ENCODE data around the gene PPP6R3. TPM values are rescaled to one million over a fixed set of nuclear protein-coding genes. Genes with fewer than 3 reads are reported as not detected.

The PPP6R3 gene
- total RNA-seq, 1 donor from 2014 or later: 55.8 TPM

- no peak overlapping the region for H3K4me3 ChIP-seq (ENCODE audit: low read depth, low read length)
- no peak for TF ChIP-seq CTCF (conservative IDR thresholded peaks at IDR 0.05; ENCODE audit: low read depth, low read length)
- DNase-seq (ENCODE audit: low read depth): no peak
These were observed 37.2 kb downstream of the PPP6R3 start for GRCh38 chr11:68497761-68498160.

- no peak for DNase-seq (ENCODE audit: low read depth)
- no peak for TF ChIP-seq CTCF (conservative IDR thresholded peaks at IDR 0.05; ENCODE audit: low read depth, low read length)
- no peak overlapping the region for H3K4me3 ChIP-seq (ENCODE audit: low read depth, low read length)
These were observed 37.8 kb downstream of the PPP6R3 start for GRCh38 chr11:68498321-68498720.

- no peak for TF ChIP-seq CTCF (conservative IDR thresholded peaks at IDR 0.05; ENCODE audit: low read depth, low read length)
- no peak overlapping the region for H3K4me3 ChIP-seq (ENCODE audit: low read depth, low read length)
- no peak for DNase-seq (ENCODE audit: low read depth)
These were observed 38.6 kb downstream of the PPP6R3 start for GRCh38 chr11:68498903-68499883.

- no peak overlapping the region for H3K4me3 ChIP-seq (ENCODE audit: low read depth, low read length)
- no peak for TF ChIP-seq CTCF (conservative IDR thresholded peaks at IDR 0.05; ENCODE audit: low read depth, low read length)
- DNase-seq (ENCODE audit: low read depth): no peak
These were observed 39.7 kb downstream of the PPP6R3 start for GRCh38 chr11:68500206-68500605.

- TF ChIP-seq CTCF (conservative IDR thresholded peaks at IDR 0.05; ENCODE audit: low read depth, low read length): no peak
- no peak for DNase-seq (ENCODE audit: low read depth)
- H3K4me3 ChIP-seq (ENCODE audit: low read depth, low read length): no peak overlapping the region
These were observed 41.3 kb downstream of the PPP6R3 start for GRCh38 chr11:68501813-68502212.

GRCh38 chr11:68503251-68503687, 42.7 kb downstream of the PPP6R3 start:
- H3K4me3 ChIP-seq (ENCODE audit: low read depth, low read length): no peak overlapping the region
- TF ChIP-seq CTCF (conservative IDR thresholded peaks at IDR 0.05; ENCODE audit: low read depth, low read length): no peak
- DNase-seq (ENCODE audit: low read depth): no peak
